Measurements from ENCODE around the gene SLC9B2. TPM values are rescaled to one million over a fixed set of nuclear protein-coding genes. Genes with fewer than 3 reads are reported as not detected.

The SLC9B2 gene
- total and polyA plus RNA-seq, 10 of the 15 experiments (the other 5 are each of a cell fraction or from before 2014, with no cell fraction given), result 8.9 to 32.5 (median 25.3) TPM

- TF ChIP-seq ZBED1 (IDR thresholded peaks at IDR 0.05; ENCODE audit: borderline replicate concordance) (0 out of 2 replicates have a peak, but pooled peaks have one; percentile 33), ZNF24 (IDR thresholded peaks at IDR 0.05) (no peak), HDGF (IDR thresholded peaks at IDR 0.05) (0 out of 2 replicates have a peak, but pooled peaks have one; percentile 15), SREBF1 (IDR thresholded peaks at IDR 0.05; ENCODE audit: low read length) (no peak), MEF2A (IDR thresholded peaks at IDR 0.05; ENCODE audit: insufficient read depth, low read depth, low read length) (0 out of 2 replicates have a peak, but pooled peaks have one; percentile 16), NKRF (conservative IDR thresholded peaks at IDR 0.05) (no peak), IRF3 (IDR thresholded peaks at IDR 0.05) (no peak), FOXM1 (IDR thresholded peaks at IDR 0.05; ENCODE audit: low read depth, low read length) (peak; percentile 74), ELK1 (IDR thresholded peaks at IDR 0.05; ENCODE audit: low read depth, low read length) (no peak), RCOR1 (conservative IDR thresholded peaks at IDR 0.05; ENCODE audit: low read depth, low read length) (no peak), NRF1 (conservative IDR thresholded peaks at IDR 0.05; ENCODE audit: low read depth, low read length) (no peak), ZSCAN29 (IDR thresholded peaks at IDR 0.05) (no peak), POU2F2 (IDR thresholded peaks at IDR 0.05; ENCODE audit: borderline replicate concordance, low read depth, low read length) (peak; percentile 95), CHD1 (IDR thresholded peaks at IDR 0.05; ENCODE audit: low read depth, low read length) (no peak), ATF2 (IDR thresholded peaks at IDR 0.05; ENCODE audit: low read length) (0 out of 2 replicates have a peak, but pooled peaks have one; percentile 38), SIX5 (IDR thresholded peaks at IDR 0.05; ENCODE audit: low read depth, low read length, severe bottlenecking) (peak; percentile 2), HDAC2 (IDR thresholded peaks at IDR 0.05) (no peak), EGR1 (IDR thresholded peaks at IDR 0.05; ENCODE audit: borderline replicate concordance in 1 of 2, low read depth in 2 of 2, low read length in 2 of 2) (no peak), FOXK2 (IDR thresholded peaks at IDR 0.05) (no peak), TCF12 (IDR thresholded peaks at IDR 0.05; ENCODE audit: low read depth, low read length) (0 out of 2 replicates have a peak, but pooled peaks have one; percentile 44), ATF3 (IDR thresholded peaks at IDR 0.05; ENCODE audit: borderline replicate concordance, extremely low read depth, low read depth, low read length) (no peak), ETV6 (conservative IDR thresholded peaks at IDR 0.05 in 1 of 2, IDR thresholded peaks at IDR 0.05 in 1 of 2; ENCODE audit: borderline replicate concordance in 1 of 2, low read depth in 1 of 2) (no peak), USF1 (IDR thresholded peaks at IDR 0.05; ENCODE audit: borderline replicate concordance, extremely low read length, insufficient read depth, low read depth, low read length) (no peak)
Measured at GRCh38 chr4:103091601-103092223, 15.2 kb upstream of the SLC9B2 start (continued).
